ENCODE measurements around the gene EFEMP2. TPM values are rescaled to one million over a fixed set of nuclear protein-coding genes. Genes with fewer than 3 reads are reported as not detected.

The EFEMP2 gene
- total and polyA plus RNA-seq, 10 of the 15 experiments (the other 5 are each of a cell fraction or from before 2014, with no cell fraction given), result 0.24 to 13.2 (median 1.3) TPM; not detected in 1

DNA sequence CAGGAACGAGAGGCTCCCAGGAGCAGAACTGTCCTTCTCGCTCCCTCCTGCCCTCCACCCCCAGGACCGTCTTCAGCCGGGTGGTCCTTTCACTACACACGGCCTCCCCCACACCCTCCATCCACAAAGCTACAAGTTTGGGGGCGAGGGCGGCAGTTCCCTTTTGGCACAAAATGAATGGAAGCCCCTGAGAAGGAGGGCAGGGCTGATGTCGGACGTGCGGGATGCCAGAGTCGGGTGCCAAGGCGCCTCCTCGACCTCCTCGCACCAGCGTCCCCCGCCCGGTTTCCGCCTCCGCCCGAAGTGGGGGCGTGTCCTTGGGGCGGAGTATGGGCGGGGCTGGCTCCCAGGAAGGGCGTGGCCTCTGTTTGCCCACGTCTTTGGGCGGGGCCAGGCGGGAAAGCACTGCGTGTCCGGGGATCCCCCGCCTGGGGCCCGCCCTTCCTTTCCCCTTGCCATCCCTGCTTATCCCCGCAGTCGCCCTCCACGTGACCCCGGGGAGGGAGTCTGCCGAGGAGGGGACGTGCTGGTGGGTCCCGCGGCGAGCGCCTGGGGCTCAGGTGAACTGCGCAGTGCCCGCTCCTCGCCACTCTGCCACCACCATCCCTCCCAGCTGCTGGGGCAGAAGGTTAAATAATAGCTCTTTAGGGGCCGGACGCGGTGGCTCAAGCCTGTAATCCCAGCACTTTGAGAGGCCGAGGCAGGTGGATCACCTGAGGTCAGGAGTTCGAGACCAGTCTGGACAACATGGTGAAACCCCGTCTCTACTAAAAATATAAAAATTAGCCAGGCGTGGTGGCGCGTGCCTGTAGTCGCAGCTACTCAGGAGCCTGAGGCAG, 937 bp upstream of the EFEMP2 start (continued):
- TF ChIP-seq HDGF (IDR thresholded peaks at IDR 0.05) (peak; percentile 87), SIN3A (IDR thresholded peaks at IDR 0.05; ENCODE audit: low read depth, low read length) (peak; percentile 42; the same call in 1 of the 2 replicates), RUNX3 (IDR thresholded peaks at IDR 0.05; ENCODE audit: low read length) (no peak), POLR2AphosphoS2 (IDR thresholded peaks at IDR 0.05; ENCODE audit: low read depth, low read length) (peak; percentile 54; the same call in 1 of the 2 replicates), NBN (IDR thresholded peaks at IDR 0.05) (peak; percentile 78), FOXM1 (IDR thresholded peaks at IDR 0.05; ENCODE audit: low read depth, low read length) (no peak), IRF4 (IDR thresholded peaks at IDR 0.05; ENCODE audit: low read depth, low read length) (no peak), ZNF217 (IDR thresholded peaks at IDR 0.05) (peak; percentile 85), BRCA1 (IDR thresholded peaks at IDR 0.05; ENCODE audit: low read depth, low read length) (no peak), PML (IDR thresholded peaks at IDR 0.05; ENCODE audit: low read length) (0 out of 2 replicates have a peak, but pooled peaks have one; percentile 29), IKZF1 (conservative IDR thresholded peaks at IDR 0.05) (peak; percentile 88), STAT3 (IDR thresholded peaks at IDR 0.05; ENCODE audit: low read depth, low read length) (no peak), PAX8 (IDR thresholded peaks at IDR 0.05) (no peak), SREBF2 (IDR thresholded peaks at IDR 0.05; ENCODE audit: low read length) (peak; percentile 44; the same call in 1 of the 2 replicates), NR2C1 (IDR thresholded peaks at IDR 0.05) (no peak; the same call in 1 of the 2 replicates), BMI1 (IDR thresholded peaks at IDR 0.05; ENCODE audit: borderline replicate concordance) (no peak)
- TF ChIP-seq, protein P1, sequence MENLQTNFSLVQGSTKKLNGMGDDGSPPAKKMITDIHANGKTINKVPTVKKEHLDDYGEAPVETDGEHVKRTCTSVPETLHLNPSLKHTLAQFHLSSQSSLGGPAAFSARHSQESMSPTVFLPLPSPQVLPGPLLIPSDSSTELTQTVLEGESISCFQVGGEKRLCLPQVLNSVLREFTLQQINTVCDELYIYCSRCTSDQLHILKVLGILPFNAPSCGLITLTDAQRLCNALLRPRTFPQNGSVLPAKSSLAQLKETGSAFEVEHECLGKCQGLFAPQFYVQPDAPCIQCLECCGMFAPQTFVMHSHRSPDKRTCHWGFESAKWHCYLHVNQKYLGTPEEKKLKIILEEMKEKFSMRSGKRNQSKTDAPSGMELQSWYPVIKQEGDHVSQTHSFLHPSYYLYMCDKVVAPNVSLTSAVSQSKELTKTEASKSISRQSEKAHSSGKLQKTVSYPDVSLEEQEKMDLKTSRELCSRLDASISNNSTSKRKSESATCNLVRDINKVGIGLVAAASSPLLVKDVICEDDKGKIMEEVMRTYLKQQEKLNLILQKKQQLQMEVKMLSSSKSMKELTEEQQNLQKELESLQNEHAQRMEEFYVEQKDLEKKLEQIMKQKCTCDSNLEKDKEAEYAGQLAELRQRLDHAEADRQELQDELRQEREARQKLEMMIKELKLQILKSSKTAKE (IDR thresholded peaks at IDR 0.05; ENCODE audit: low read depth, poor library complexity, severe bottlenecking), result peak; percentile 68
- TF ChIP-seq, protein P2, sequence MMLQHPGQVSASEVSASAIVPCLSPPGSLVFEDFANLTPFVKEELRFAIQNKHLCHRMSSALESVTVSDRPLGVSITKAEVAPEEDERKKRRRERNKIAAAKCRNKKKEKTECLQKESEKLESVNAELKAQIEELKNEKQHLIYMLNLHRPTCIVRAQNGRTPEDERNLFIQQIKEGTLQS (IDR thresholded peaks at IDR 0.05; ENCODE audit: borderline replicate concordance, extremely low read depth, low read depth, low read length), result peak; percentile 56; the same call in 1 of the 2 replicates
- TF ChIP-seq, protein P3, sequence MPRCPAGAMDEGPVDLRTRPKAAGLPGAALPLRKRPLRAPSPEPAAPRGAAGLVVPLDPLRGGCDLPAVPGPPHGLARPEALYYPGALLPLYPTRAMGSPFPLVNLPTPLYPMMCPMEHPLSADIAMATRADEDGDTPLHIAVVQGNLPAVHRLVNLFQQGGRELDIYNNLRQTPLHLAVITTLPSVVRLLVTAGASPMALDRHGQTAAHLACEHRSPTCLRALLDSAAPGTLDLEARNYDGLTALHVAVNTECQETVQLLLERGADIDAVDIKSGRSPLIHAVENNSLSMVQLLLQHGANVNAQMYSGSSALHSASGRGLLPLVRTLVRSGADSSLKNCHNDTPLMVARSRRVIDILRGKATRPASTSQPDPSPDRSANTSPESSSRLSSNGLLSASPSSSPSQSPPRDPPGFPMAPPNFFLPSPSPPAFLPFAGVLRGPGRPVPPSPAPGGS (IDR thresholded peaks at IDR 0.05; ENCODE audit: borderline replicate concordance, insufficient read depth, low read depth, low read length, poor library complexity, severe bottlenecking), result no peak
- TF ChIP-seq, protein P4, sequence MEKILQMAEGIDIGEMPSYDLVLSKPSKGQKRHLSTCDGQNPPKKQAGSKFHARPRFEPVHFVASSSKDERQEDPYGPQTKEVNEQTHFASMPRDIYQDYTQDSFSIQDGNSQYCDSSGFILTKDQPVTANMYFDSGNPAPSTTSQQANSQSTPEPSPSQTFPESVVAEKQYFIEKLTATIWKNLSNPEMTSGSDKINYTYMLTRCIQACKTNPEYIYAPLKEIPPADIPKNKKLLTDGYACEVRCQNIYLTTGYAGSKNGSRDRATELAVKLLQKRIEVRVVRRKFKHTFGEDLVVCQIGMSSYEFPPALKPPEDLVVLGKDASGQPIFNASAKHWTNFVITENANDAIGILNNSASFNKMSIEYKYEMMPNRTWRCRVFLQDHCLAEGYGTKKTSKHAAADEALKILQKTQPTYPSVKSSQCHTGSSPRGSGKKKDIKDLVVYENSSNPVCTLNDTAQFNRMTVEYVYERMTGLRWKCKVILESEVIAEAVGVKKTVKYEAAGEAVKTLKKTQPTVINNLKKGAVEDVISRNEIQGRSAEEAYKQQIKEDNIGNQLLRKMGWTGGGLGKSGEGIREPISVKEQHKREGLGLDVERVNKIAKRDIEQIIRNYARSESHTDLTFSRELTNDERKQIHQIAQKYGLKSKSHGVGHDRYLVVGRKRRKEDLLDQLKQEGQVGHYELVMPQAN (conservative IDR thresholded peaks at IDR 0.05), result peak; percentile 30; the same call in 1 of the 2 replicates
- TF ChIP-seq, protein P5, sequence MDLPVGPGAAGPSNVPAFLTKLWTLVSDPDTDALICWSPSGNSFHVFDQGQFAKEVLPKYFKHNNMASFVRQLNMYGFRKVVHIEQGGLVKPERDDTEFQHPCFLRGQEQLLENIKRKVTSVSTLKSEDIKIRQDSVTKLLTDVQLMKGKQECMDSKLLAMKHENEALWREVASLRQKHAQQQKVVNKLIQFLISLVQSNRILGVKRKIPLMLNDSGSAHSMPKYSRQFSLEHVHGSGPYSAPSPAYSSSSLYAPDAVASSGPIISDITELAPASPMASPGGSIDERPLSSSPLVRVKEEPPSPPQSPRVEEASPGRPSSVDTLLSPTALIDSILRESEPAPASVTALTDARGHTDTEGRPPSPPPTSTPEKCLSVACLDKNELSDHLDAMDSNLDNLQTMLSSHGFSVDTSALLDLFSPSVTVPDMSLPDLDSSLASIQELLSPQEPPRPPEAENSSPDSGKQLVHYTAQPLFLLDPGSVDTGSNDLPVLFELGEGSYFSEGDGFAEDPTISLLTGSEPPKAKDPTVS (IDR thresholded peaks at IDR 0.05; ENCODE audit: low read depth, low read length), result no peak
- TF ChIP-seq, protein P6, sequence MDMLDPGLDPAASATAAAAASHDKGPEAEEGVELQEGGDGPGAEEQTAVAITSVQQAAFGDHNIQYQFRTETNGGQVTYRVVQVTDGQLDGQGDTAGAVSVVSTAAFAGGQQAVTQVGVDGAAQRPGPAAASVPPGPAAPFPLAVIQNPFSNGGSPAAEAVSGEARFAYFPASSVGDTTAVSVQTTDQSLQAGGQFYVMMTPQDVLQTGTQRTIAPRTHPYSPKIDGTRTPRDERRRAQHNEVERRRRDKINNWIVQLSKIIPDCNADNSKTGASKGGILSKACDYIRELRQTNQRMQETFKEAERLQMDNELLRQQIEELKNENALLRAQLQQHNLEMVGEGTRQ (IDR thresholded peaks at IDR 0.05; ENCODE audit: borderline replicate concordance, low read depth, low read length), result peak; percentile 81

All from GM12878 (cell line).